PFSK-1 (cell line): Measurements from ENCODE around the gene PTPRN2.

Source experiments
- FOXP2 ChIP-seq: optimal IDR thresholded peaks from 2 replicates; pipeline ENCODE3; 2011; ENCODE audit warnings: borderline replicate concordance, control low read depth, inconsistent platforms; ENCODE audit not compliant: insufficient read depth; ENCODE audit errors: extremely low read length, extremely low read depth
- POLR2AphosphoS5 ChIP-seq: IDR thresholded peaks from 2 replicates; pipeline ENCODE4 v1.6.1; 2012; ENCODE audit warnings: low read depth, mild to moderate bottlenecking, control low read depth, low read length, moderate library complexity
- REST ChIP-seq, 2 experiments: IDR thresholded peaks; 2 replicates each; pipeline versions ENCODE4 v1.6.1 to v1.8.0; 2011 to 2012; ENCODE audit warnings: low read depth in 2 of 2, low read length in 2 of 2, control low read depth in 1 of 2, inconsistent platforms in 1 of 2, mild to moderate bottlenecking in 1 of 2, moderate library complexity in 1 of 2; ENCODE audit not compliant: insufficient read depth in 1 of 2
- SIN3A ChIP-seq: IDR thresholded peaks from 2 replicates; pipeline ENCODE4 v1.6.1; 2012; ENCODE audit warnings: mild to moderate bottlenecking, low read length, moderate library complexity, borderline replicate concordance; ENCODE audit not compliant: insufficient read depth
- TAF1 ChIP-seq: IDR thresholded peaks from 2 replicates; pipeline ENCODE4 v1.6.1; 2012; ENCODE audit warnings: low read length, control low read depth, borderline replicate concordance; ENCODE audit not compliant: insufficient read depth

The PTPRN2 gene

GRCh38 chr7:158229945-158230344, 357.7 kb downstream of the PTPRN2 start:
- TF ChIP-seq FOXP2: no peak
- TF ChIP-seq REST (IDR thresholded peaks at IDR 0.05; ENCODE audit: insufficient read depth in 1 of 2, low read depth in 2 of 2, low read length in 2 of 2): no peak
- TF ChIP-seq POLR2AphosphoS5: no peak
- no peak for TF ChIP-seq SIN3A
- TF ChIP-seq TAF1: no peak

- TF ChIP-seq SIN3A (no peak), POLR2AphosphoS5 (no peak), TAF1 (no peak), FOXP2 (no peak), REST (IDR thresholded peaks at IDR 0.05; ENCODE audit: insufficient read depth in 1 of 2, low read depth in 2 of 2, low read length in 2 of 2) (no peak)
Measured at GRCh38 chr7:158228986-158229385, 358.6 kb downstream of the PTPRN2 start.

GRCh38 chr7:158228131-158228530, 359.5 kb downstream of the PTPRN2 start:
- TF ChIP-seq POLR2AphosphoS5 (no peak), SIN3A (no peak), REST (IDR thresholded peaks at IDR 0.05; ENCODE audit: insufficient read depth in 1 of 2, low read depth in 2 of 2, low read length in 2 of 2) (no peak), FOXP2 (no peak), TAF1 (no peak)

- TF ChIP-seq TAF1: no peak
- no peak for TF ChIP-seq POLR2AphosphoS5
- TF ChIP-seq FOXP2: no peak
- no peak for TF ChIP-seq REST (IDR thresholded peaks at IDR 0.05; ENCODE audit: insufficient read depth in 1 of 2, low read depth in 2 of 2, low read length in 2 of 2)
- no peak for TF ChIP-seq SIN3A
Measured at GRCh38 chr7:158227258-158227984, 360.2 kb downstream of the PTPRN2 start.

- TF ChIP-seq REST (IDR thresholded peaks at IDR 0.05; ENCODE audit: insufficient read depth in 1 of 2, low read depth in 2 of 2, low read length in 2 of 2): no peak
- TF ChIP-seq TAF1: no peak
- no peak for TF ChIP-seq FOXP2
- no peak for TF ChIP-seq POLR2AphosphoS5
- no peak for TF ChIP-seq SIN3A
Measured at GRCh38 chr7:158216198-158216597, 371.4 kb downstream of the PTPRN2 start.
